Adrenal gland (tissue), 5 donors: ENCODE data around the gene PXN.

Experiments
- POLR2A ChIP-seq, 2 donors: fragments of 450-650 bp; IDR thresholded peaks; one replicate each; pipeline ENCODE4 v1.6.1; 2017; ENCODE audit warnings: antibody characterized with exemption in 2 of 2, mild to moderate bottlenecking in 2 of 2, moderate library complexity in 1 of 2
- TF ChIP-seq, protein P1 (sequence below), 6 experiments: fragments of 450-650 bp in 4 of 6; fragments of 200-600 bp in 2 of 6; sonication (generic) in 1 of 6; IDR thresholded peaks; 1 replicate in 5 of 6; 2 replicates in 1 of 6; pipeline versions ENCODE4 v1.5.1 to v1.8.0; 2016 to 2021; ENCODE audit warnings: antibody characterized with exemption in 6 of 6, mild to moderate bottlenecking in 2 of 6, moderate library complexity in 1 of 6
- donor health status: DM: no; HTN: no; CAD: no.

GRCh38 chr12:120242275-120242799 is 23.2 kb downstream of the PXN start:
- TF ChIP-seq POLR2A (IDR thresholded peaks at IDR 0.05) = no peak
- TF ChIP-seq, protein P1, sequence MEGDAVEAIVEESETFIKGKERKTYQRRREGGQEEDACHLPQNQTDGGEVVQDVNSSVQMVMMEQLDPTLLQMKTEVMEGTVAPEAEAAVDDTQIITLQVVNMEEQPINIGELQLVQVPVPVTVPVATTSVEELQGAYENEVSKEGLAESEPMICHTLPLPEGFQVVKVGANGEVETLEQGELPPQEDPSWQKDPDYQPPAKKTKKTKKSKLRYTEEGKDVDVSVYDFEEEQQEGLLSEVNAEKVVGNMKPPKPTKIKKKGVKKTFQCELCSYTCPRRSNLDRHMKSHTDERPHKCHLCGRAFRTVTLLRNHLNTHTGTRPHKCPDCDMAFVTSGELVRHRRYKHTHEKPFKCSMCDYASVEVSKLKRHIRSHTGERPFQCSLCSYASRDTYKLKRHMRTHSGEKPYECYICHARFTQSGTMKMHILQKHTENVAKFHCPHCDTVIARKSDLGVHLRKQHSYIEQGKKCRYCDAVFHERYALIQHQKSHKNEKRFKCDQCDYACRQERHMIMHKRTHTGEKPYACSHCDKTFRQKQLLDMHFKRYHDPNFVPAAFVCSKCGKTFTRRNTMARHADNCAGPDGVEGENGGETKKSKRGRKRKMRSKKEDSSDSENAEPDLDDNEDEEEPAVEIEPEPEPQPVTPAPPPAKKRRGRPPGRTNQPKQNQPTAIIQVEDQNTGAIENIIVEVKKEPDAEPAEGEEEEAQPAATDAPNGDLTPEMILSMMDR (IDR thresholded peaks at IDR 0.05) = no peak
